H9 (cell line): ENCODE measurements around the gene DUSP28. TPM values are rescaled to one million over a fixed set of nuclear protein-coding genes. Genes with fewer than 3 reads are reported as not detected.

Experiments used
- DNase-seq: peaks from one replicate; pipeline ENCODE4 v3.0.0-alpha.2; 2017
- H2AFZ ChIP-seq: one replicate; pipeline ENCODE4 v1.6.1; 2013; ENCODE audit warnings: mild to moderate bottlenecking, low read length, control low read depth, moderate library complexity
- H2AK5ac ChIP-seq: 2 replicates; pipeline ENCODE4 v1.6.1; 2013; ENCODE audit warnings: low read length, control low read depth, mixed read lengths; ENCODE audit not compliant: insufficient read length
- H2BK120ac ChIP-seq: one replicate; pipeline ENCODE4 v1.6.1; 2013; ENCODE audit warnings: low read depth, mild to moderate bottlenecking, low read length, control low read depth, inconsistent platforms; ENCODE audit not compliant: poor library complexity, severe bottlenecking
- H2BK12ac ChIP-seq: 2 replicates; pipeline ENCODE4 v1.6.1; 2013; ENCODE audit warnings: low read length, control low read depth, mixed read lengths, low read depth; ENCODE audit not compliant: insufficient read length
- H2BK15ac ChIP-seq: 2 replicates; pipeline ENCODE4 v1.6.1; 2013; ENCODE audit warnings: low read depth, low read length, control low read depth
- H2BK20ac ChIP-seq: one replicate; pipeline ENCODE4 v1.6.1; 2013; ENCODE audit warnings: low read depth, mild to moderate bottlenecking, low read length, control low read depth, inconsistent platforms; ENCODE audit not compliant: poor library complexity, severe bottlenecking
- H2BK5ac ChIP-seq: 2 replicates; pipeline ENCODE4 v1.6.1; 2013; ENCODE audit warnings: low read length, control low read depth, mixed read lengths; ENCODE audit not compliant: insufficient read length
- H3K14ac ChIP-seq: 2 replicates; pipeline ENCODE4 v1.6.1; 2013; ENCODE audit warnings: low read length, control low read depth; ENCODE audit not compliant: insufficient read depth
- H3K18ac ChIP-seq: 2 replicates; pipeline ENCODE4 v1.6.1; 2013; ENCODE audit warnings: low read depth, mild to moderate bottlenecking, mixed read lengths, low read length, control low read depth; ENCODE audit not compliant: insufficient read length
- H3K23ac ChIP-seq: 2 replicates; pipeline ENCODE4 v1.6.1; 2013; ENCODE audit warnings: low read length, control low read depth, mixed read lengths, low read depth; ENCODE audit not compliant: insufficient read length
- H3K23me2 ChIP-seq: 2 replicates; pipeline ENCODE4 v1.6.1; 2013; ENCODE audit warnings: low read depth, mild to moderate bottlenecking, mixed read lengths, low read length, control low read depth; ENCODE audit not compliant: insufficient read length, poor library complexity, severe bottlenecking
- H3K27ac ChIP-seq: 2 replicates; pipeline ENCODE4 v1.5.1; 2013; ENCODE audit warnings: low read length, control low read depth, mixed read lengths, low read depth; ENCODE audit not compliant: insufficient read length
- H3K27me3 ChIP-seq: 2 replicates; pipeline ENCODE4 v1.6.1; 2013; ENCODE audit warnings: low read length, control low read depth, inconsistent platforms; ENCODE audit not compliant: insufficient read depth
- H3K4ac ChIP-seq: 2 replicates; pipeline ENCODE4 v1.6.1; 2013; ENCODE audit warnings: low read depth, mild to moderate bottlenecking, control low read depth, inconsistent platforms, low read length, moderate library complexity
- H3K4me1 ChIP-seq: 2 replicates; pipeline ENCODE4 v1.6.1; 2013; ENCODE audit warnings: low read length, control low read depth, inconsistent platforms; ENCODE audit not compliant: insufficient read depth
- H3K4me2 ChIP-seq: 2 replicates; pipeline ENCODE4 v1.6.1; 2013; ENCODE audit warnings: low read length, control low read depth, mixed read lengths; ENCODE audit not compliant: insufficient read length, insufficient read depth
- H3K56ac ChIP-seq: 2 replicates; pipeline ENCODE4 v1.6.1; 2013; ENCODE audit warnings: low read depth, mild to moderate bottlenecking, mixed read lengths, low read length, control low read depth; ENCODE audit not compliant: insufficient read length
- H3K79me1 ChIP-seq: 2 replicates; pipeline ENCODE4 v1.6.1; 2013; ENCODE audit warnings: low read depth, mild to moderate bottlenecking, moderate library complexity, low read length, control low read depth, inconsistent platforms; ENCODE audit not compliant: insufficient read depth, poor library complexity, severe bottlenecking
- H3K79me2 ChIP-seq: 2 replicates; pipeline ENCODE4 v1.6.1; 2013; ENCODE audit warnings: low read length, control low read depth, inconsistent platforms; ENCODE audit not compliant: insufficient read depth
- H3K9ac ChIP-seq: 2 replicates; pipeline ENCODE4 v1.6.1; 2013; ENCODE audit warnings: low read length, control low read depth, mixed read lengths; ENCODE audit not compliant: insufficient read length; ENCODE audit errors: extremely low read depth
- H3K9me3 ChIP-seq: one replicate; pipeline ENCODE4 v1.6.1; 2013; ENCODE audit warnings: low read depth, low read length, inconsistent platforms; ENCODE audit not compliant: control insufficient read depth
- H3T11ph ChIP-seq: one replicate; pipeline ENCODE4 v1.6.1; 2013; ENCODE audit warnings: mild to moderate bottlenecking, low read length, control low read depth, inconsistent platforms
- H4K20me1 ChIP-seq: one replicate; pipeline ENCODE4 v1.6.1; 2013; ENCODE audit not compliant: control insufficient read depth, insufficient read length, insufficient read depth
- H4K5ac ChIP-seq: 2 replicates; pipeline ENCODE4 v1.6.1; 2013; ENCODE audit warnings: low read depth, mild to moderate bottlenecking, mixed read lengths, low read length, control low read depth; ENCODE audit not compliant: insufficient read length
- H4K8ac ChIP-seq: replicated peaks from 2 replicates; pipeline ENCODE4 v1.6.1; 2013; ENCODE audit warnings: low read length, control low read depth, mixed read lengths, low read depth; ENCODE audit not compliant: insufficient read length
- H4K91ac ChIP-seq: 2 replicates; pipeline ENCODE4 v1.6.1; 2013; ENCODE audit warnings: low read depth, mild to moderate bottlenecking, moderate library complexity, mixed read lengths, low read length, control low read depth; ENCODE audit not compliant: insufficient read length
- H3K27ac Mint-ChIP-seq, 3 experiments: 2 replicates in 2 of 3; 3 replicates in 1 of 3; pipeline ENCODE4 v1.8.0; 2020 to 2021; ENCODE audit warnings: mixed read lengths in 3 of 3, mild to moderate bottlenecking in 1 of 3, moderate library complexity in 1 of 3
- H3K27me3 Mint-ChIP-seq: 2 replicates; pipeline ENCODE4 v1.8.0; 2021; ENCODE audit warnings: low read depth, mild to moderate bottlenecking, moderate library complexity, mixed read lengths
- H3K36me3 Mint-ChIP-seq, 3 experiments: 2 replicates in 2 of 3; 3 replicates in 1 of 3; pipeline ENCODE4 v1.8.0; 2020 to 2021; ENCODE audit warnings: low read depth in 3 of 3, mixed read lengths in 3 of 3; ENCODE audit not compliant: insufficient read depth in 1 of 3
- H3K4me1 Mint-ChIP-seq, 2 experiments: 2 replicates each; pipeline ENCODE4 v1.8.0; 2020; ENCODE audit warnings: mixed read lengths in 2 of 2
- H3K4me3 Mint-ChIP-seq, 2 experiments: 2 replicates in 1 of 2; 3 replicates in 1 of 2; pipeline ENCODE4 v1.8.0; 2020 to 2021; ENCODE audit warnings: mild to moderate bottlenecking in 2 of 2, mixed read lengths in 2 of 2, moderate library complexity in 1 of 2
- H3K9me3 Mint-ChIP-seq, 2 experiments: 2 replicates in 1 of 2; 3 replicates in 1 of 2; pipeline ENCODE4 v1.8.0; 2020; ENCODE audit warnings: mild to moderate bottlenecking in 2 of 2, mixed read lengths in 2 of 2, moderate library complexity in 1 of 2
- WGBS: extraction: QIAGEN DNeasy Blood & Tissue Kit; methylation state at CpG from one replicate; pipeline ENCODE4 v1.1.7; 2013; ENCODE audit warnings: missing lambda C conversion rate, low lambda C conversion rate, mixed read lengths; ENCODE audit not compliant: insufficient read length; ENCODE audit errors: extremely low coverage; 5-methylcytosine and 5-hydroxymethylcytosine counted together
- total RNA-seq: library from RNA; stranded (reverse); gene quantifications from 2 replicates; pipeline ENCODE4 v1.2.1, GENCODE V29; 2021
- TF ChIP-seq, protein P1 (sequence below): fragments of 200-600 bp; sonication (generic); conservative IDR thresholded peaks from 3 replicates; pipeline ENCODE4 v1.8.0; 2021; ENCODE audit warnings: antibody characterized with exemption, mild to moderate bottlenecking

DUSP28 gene
- total RNA-seq, 1 experiment from 2014 or later, result 1.6 TPM

GRCh38 chr2:240560480-240561324, 545 bp downstream of the DUSP28 start:
- Histone ChIP-seq H2BK20ac (no peak overlapping the region), H3K9me3 (no peaks in the 10 kb centered on the region), H4K20me1 (no peaks in the 10 kb centered on the region), H3K9ac (no peak overlapping the region), H4K8ac (no peak overlapping the region), H3K27ac (no peak overlapping the region), H2AK5ac (no peak overlapping the region), H2BK120ac (no peak overlapping the region), H2AFZ (no peak overlapping the region), H3K14ac (peak overlapping the region; percentile 74), H3K18ac (peak overlapping the region; percentile 2), H3K79me2 (no peaks in the 10 kb centered on the region), H4K91ac (no peak overlapping the region), H3K4me2 (peak overlapping the region; percentile 61), H3K79me1 (no peaks in the 10 kb centered on the region), H3K56ac (no peak overlapping the region), H4K5ac (no peak overlapping the region), H3K23me2 (peaks cover 3% of the 10 kb centered on the region), H3K4me1 (no peaks in the 10 kb centered on the region; the same call in 1 of the 2 replicates), H2BK15ac (no peak overlapping the region), H2BK5ac (no peak overlapping the region), H3K4ac (no peak overlapping the region), H3T11ph (no peak overlapping the region), H3K27me3 (peaks cover 5% of the 10 kb centered on the region; the same call in 1 of the 2 replicates), H2BK12ac (no peak overlapping the region), H3K23ac (no peak overlapping the region)
- H3K27ac Mint-ChIP-seq, result no peak overlapping the region
- TF ChIP-seq, protein P1, sequence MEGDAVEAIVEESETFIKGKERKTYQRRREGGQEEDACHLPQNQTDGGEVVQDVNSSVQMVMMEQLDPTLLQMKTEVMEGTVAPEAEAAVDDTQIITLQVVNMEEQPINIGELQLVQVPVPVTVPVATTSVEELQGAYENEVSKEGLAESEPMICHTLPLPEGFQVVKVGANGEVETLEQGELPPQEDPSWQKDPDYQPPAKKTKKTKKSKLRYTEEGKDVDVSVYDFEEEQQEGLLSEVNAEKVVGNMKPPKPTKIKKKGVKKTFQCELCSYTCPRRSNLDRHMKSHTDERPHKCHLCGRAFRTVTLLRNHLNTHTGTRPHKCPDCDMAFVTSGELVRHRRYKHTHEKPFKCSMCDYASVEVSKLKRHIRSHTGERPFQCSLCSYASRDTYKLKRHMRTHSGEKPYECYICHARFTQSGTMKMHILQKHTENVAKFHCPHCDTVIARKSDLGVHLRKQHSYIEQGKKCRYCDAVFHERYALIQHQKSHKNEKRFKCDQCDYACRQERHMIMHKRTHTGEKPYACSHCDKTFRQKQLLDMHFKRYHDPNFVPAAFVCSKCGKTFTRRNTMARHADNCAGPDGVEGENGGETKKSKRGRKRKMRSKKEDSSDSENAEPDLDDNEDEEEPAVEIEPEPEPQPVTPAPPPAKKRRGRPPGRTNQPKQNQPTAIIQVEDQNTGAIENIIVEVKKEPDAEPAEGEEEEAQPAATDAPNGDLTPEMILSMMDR, result peak; percentile 33; the same call in 2 of the 3 replicates
- H3K36me3 Mint-ChIP-seq, result peaks cover 0 to 13% (median 0%) of the 10 kb centered on the region in 3 experiments; a peak in 2 of 7 replicates
- peaks cover 28 to 34% of the 10 kb centered on the region in 2 experiments for H3K4me1 Mint-ChIP-seq
- no peaks in the 10 kb centered on the region; a peak in 1 of 5 replicates for H3K9me3 Mint-ChIP-seq
- peak; percentile 98 for DNase-seq
- peak overlapping the region; percentile 72 to 81 for H3K4me3 Mint-ChIP-seq
- H3K27me3 Mint-ChIP-seq, result peaks cover 21% of the 10 kb centered on the region
- no CpG with 5 or more reads among the region's 101 CpGs for WGBS
